ENCODE results near the gene KCNQ2. TPM values are rescaled to one million over a fixed set of nuclear protein-coding genes. Genes with fewer than 3 reads are reported as not detected.

Gene KCNQ2
- total RNA-seq, 2 donors from 2014 or later: 0.19 to 0.27 TPM

- Histone ChIP-seq H3K27me3 (peaks cover 19% of the 10 kb centered on the region), H3K36me3 (no peaks in the 10 kb centered on the region), H3K4me1 (no peaks in the 10 kb centered on the region), H3K4me3 (no peak overlapping the region), H3K9me3 (no peaks in the 10 kb centered on the region), H3K9ac (ENCODE audit: low read depth in 2 of 2, low read length in 2 of 2) (no peak overlapping the region), H3K27ac (no peak overlapping the region)
- DNase-seq: no peak
- intact Hi-C loops (cut with DNase I): no loop called here
- TF ChIP-seq CTCF (IDR thresholded peaks at IDR 0.05): no peak
Observed at GRCh38 chr20:63362436-63363009, 109.9 kb downstream of the KCNQ2 start.

GRCh38 chr20:63361519-63362435 lies 110.7 kb downstream of the KCNQ2 start:
- Histone ChIP-seq H3K9ac (ENCODE audit: low read depth in 2 of 2, low read length in 2 of 2) (no peak overlapping the region), H3K27ac (no peak overlapping the region), H3K4me3 (no peak overlapping the region), H3K36me3 (no peaks in the 10 kb centered on the region), H3K9me3 (no peaks in the 10 kb centered on the region), H3K27me3 (peaks cover 19% of the 10 kb centered on the region), H3K4me1 (no peaks in the 10 kb centered on the region)
- intact Hi-C loops (cut with DNase I): no loop called here
- TF ChIP-seq CTCF (IDR thresholded peaks at IDR 0.05): no peak
- no peak for DNase-seq

- no peak for DNase-seq
- H3K27me3 ChIP-seq: peaks cover 19% of the 10 kb centered on the region
- no peak for TF ChIP-seq CTCF (IDR thresholded peaks at IDR 0.05)
- intact Hi-C loops (cut with DNase I): no loop called here
- H3K9ac ChIP-seq (ENCODE audit: low read depth in 2 of 2, low read length in 2 of 2): no peak within 1 kb of the TSS
- H3K4me3 ChIP-seq: no peak within 1 kb of the TSS
- H3K27ac ChIP-seq: no peak within 1 kb of the TSS
- H3K9me3 ChIP-seq: no peaks in the 10 kb centered on the region
- H3K36me3 ChIP-seq: no peaks in the 10 kb centered on the region
- no peaks in the 10 kb centered on the region for H3K4me1 ChIP-seq
Observed at GRCh38 chr20:63360850-63361518, 111.5 kb downstream of the KCNQ2 start, which contains the start of gene CHRNA4. Gene CHRNA4, minus strand, starts transcription at chr20:63361349. Its CDS starts 184 bp downstream, at chr20:63361165.

GRCh38 chr20:63359937-63360849 lies 112.3 kb downstream of the KCNQ2 start:
- Histone ChIP-seq H3K27ac (no peak overlapping the region), H3K4me3 (no peak overlapping the region), H3K36me3 (no peaks in the 10 kb centered on the region), H3K4me1 (no peaks in the 10 kb centered on the region), H3K9me3 (no peaks in the 10 kb centered on the region), H3K27me3 (peaks cover 19% of the 10 kb centered on the region), H3K9ac (ENCODE audit: low read depth in 2 of 2, low read length in 2 of 2) (no peak overlapping the region)
- intact Hi-C loops (cut with DNase I): no loop called here
- no peak for TF ChIP-seq CTCF (IDR thresholded peaks at IDR 0.05)
- DNase-seq: no peak
